NCI-H345 treated with DMSO at 0.1 percent for 48 hours (cell line): ENCODE measurements around the gene EML2.
"Not testable (repeated sequence)": the region's sequence is repeated elsewhere in the genome, so short reads cannot be mapped to it uniquely, and the experiment has no call there.

Source experiments
- DNase-seq: peaks from one replicate; lab custom pipeline; 2025; ENCODE audit not compliant: unreplicated experiment; lab: John Stamatoyannopoulos, UW

Gene EML2

DNA sequence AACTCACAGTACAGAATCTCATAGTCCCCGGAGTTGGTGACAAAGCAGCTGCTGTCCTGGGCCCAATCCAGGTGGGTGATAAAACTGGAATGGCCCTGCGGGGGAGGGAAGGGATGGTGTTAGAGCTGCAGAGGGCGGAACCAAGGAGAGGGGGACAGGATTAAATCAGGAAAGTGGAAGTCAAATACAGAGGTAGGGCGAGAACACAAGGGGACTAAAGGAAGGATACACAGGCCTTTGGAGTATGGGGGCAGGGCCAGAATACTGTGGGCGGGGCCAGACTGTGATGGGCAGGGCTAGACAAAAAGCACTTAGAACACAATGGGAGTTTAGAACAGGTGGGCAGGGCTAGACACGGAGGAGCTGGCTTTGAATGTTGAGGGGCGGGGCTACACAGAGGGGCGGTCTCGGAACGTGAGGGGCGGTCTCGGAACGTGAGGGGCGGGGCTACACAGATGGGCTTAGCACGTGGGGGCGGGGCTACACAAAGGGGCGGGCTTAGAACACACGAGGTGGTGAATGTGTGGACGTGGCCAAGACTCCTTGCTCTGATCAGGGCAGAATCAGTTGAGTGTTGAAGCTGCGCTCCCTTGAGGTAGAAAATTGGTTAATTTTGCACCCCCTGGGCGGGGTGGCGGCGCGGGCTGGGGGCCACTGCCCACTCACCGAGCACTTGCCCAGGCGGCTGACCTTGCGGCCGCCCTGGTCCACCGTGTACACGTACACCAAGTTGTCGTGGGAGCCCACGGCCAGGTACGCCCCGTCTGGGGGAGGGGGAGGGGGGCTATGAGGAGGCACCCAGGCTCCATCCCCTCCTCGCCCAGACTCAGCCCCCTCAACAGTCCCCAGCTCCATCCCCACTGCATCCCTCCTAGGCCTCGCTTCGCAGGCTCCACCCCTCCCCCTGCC is 23.1 kb downstream of the EML2 start:
- DNase-seq = no peak

DNA sequence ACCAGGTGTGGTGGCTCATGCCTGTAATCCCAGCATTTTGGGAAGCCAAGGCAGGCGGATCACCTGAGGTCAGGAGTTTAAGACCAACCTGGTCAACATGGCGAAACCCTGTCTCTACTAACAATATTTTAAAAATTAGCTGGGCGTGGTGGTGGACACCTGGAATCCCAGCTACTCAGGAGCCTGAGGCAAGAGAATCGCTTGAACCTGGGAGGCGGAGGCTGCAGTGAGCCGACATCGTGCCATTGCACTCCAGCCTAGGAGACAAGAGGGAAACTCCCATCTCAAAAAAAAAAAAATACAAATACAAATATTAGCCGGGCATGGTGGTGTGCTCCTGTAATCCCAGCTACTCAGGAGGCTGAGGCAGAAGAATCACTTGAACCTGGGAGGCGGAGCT is 24.1 kb downstream of the EML2 start:
- not testable (repeated sequence) for DNase-seq

DNA sequence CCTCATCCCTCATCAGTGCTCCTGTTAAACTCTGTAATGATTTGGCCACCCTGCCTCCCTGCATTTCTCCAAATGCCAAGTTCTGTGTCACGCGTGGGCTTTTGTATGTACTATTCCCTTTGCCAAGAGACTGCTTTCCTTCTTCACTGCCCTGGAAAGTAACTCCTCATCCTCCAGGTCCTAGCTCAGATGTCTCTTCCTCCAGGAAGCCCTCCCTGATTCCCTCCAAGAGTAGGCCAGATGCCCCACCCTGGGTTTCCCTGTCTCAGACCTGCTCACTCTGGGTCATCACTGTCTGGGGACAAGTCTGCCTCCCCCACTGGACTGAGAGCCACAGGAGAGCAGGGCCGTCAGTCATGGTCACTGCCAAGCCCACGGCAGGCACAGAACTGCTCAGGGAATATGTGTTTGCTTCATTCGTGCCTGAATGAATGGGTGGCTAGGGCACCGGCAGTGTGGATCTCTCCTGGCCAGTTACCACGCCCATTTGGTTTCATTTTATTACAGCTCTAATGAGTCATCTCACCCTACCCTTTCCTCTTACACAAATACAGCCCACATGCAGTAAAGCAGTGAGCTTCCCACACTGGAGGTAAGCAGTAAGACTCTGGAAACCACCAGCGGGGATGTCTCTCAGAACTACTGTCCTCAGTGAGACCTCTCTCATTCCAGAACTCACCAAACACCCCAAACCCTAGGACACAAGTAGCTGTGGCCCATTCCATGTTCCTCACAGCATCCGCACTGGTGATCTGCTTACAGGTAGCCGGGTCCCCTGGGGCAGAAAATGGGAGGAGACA is 25.1 kb downstream of the EML2 start:
- no peak for DNase-seq

DNA sequence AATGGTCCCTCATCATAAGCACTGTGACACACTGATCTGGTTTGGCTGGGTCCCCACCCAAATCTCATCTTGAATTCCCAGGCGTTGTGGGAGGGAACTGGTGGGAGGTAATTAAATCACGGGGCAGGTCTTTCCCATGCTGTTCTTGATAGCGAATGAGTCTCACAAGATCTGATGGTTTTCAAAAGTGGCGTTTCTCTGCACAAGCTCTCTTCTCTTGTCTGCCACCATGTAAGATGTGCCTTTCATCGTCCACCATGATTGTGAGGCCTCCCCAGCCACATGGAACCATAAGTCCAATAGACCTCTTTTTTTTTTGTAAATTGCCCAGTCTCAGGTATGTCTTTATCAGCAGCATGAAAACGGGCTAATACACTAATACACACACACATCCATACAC is 30.2 kb downstream of the EML2 start:
- no peak for DNase-seq

DNA sequence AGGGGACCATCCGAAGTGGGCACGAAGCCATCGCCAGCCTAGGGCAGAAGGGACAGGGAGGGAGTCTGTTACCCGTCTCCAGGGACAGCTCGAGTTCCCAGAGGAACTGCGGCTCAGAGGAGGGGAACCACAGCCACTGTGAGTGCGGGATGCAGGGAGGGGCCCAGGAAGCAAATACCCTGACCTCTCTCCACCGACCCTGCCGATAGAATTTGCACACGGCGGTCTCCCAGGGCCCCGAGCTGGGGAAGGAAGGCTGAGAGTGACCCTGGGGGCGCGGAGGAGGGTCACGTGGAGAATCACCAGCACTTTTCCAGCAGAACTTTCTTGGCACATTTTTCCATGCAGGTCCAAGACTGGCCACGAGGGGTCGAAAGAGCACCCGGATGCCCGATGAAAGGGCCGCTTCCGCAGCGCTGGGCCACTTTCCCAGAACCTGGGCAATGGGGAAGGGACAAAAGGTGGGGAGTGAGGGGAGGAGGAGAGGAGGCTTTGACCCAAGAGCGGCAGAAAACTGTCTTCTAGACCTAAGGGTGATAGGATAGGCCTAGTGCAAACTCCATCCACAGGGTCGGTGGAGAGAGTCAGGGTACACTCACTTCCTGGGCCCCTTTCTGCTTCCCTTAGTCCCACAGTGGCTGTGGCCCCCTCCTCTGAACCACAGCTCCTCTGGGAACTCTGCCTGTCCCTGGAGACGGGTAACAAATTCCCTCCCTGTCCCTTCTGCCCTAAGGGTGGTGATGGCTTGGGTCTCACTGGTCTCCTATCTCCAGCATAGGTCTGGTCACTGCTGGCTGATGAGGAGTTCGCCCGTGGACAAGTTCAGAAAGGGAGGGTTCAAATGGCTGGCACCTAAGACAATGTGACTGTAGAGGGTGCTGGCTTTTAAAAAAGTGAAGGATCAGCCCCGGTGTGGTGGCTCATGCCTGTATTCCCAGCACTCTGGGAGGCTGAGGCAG is 31.8 kb downstream of the EML2 start:
- DNase-seq = peak; percentile 5

DNA sequence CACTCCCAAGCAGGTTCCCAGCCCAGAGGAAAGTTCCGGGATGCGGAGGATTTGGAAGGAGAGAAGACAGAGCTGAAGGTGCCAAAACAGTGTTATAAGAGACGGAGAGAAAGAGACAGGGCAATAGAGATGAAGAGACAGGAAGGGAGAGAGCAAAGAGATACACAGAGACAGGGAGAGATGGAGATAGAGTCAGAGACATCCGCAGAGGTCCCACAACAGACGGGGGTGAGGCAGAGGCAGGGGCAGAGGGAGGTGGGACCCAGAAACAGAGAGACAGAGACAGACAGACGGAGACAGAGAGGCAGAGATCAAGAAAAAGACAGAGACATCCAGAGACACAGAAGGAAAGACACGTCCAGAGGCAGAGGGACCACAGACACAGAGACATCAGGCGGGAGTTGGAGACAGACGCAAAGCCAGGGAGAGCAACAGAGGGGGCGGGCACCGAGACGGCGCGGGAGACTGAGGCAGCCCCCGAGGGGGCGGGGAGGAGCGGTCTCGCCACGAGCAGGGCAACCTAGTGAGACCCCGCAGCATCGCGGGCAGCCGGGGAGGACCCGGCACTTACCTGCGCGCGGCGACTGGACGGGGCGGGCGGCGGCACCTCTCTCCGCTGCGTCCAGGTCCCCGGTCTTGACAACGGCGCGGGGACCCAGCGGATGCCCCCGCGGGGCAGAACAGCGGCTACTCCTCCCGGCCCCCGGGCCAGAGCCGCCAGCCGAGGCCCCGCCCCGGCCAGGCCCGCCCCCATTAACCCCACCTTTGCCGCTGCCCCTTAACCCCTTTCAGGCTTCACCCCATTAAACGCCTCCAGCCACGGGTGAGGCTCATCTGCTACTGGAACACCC is 37.4 kb downstream of the EML2 start, which contains the start of gene GPR4:
Gene GPR4 (minus strand): TSS at position 689 of the 851 bp plus-strand sequence. CDS start 10,346 bp downstream, outside the sequence.
- DNase-seq = no peak

DNA sequence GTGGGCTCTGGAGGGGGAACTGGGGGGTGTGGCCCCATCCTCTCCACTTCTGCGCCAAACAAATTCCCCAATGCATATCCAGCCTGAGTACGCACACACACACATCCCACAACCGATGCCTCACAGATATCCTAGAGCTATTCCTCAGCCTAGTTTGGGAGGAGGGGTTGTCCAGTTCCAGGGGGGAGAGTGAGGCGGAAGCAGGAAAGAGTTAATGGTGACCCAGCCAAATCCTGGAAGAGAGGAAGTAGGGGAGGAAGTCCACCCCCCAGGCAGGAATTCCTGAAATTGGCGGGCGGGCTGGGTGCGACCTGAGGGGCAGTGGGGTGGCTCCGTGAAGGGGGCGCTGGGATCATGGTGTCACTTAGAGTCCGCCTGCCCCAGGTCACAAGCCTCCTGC is 38.1 kb downstream of the EML2 start:
- no peak for DNase-seq

DNA sequence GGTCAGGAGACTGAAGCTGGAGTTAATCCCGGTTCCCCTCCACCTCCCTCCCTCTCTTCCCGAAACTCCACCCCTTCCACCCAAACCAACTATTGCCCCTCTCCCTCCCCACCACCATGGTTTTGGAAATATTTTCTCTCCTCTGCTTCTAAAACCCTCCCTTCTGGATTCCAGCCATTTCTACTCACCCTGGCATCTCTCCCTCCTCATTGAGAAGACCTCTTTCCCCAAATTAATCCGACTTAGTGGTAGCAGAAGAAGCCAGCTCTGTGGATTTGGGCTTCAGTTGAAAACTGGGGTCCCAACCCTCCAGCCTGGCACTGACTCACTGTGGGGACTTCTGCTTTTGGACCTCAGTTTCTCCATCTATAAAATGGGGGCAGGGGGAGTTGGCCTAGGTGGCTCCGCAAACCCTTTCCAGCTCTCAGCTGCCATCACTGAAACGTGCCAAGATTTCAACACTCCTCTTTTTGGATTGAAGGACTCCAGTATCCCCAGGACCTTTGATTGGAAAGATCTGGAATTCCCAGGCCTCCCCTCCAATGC is 38.8 kb downstream of the EML2 start:
- no peak for DNase-seq

DNA sequence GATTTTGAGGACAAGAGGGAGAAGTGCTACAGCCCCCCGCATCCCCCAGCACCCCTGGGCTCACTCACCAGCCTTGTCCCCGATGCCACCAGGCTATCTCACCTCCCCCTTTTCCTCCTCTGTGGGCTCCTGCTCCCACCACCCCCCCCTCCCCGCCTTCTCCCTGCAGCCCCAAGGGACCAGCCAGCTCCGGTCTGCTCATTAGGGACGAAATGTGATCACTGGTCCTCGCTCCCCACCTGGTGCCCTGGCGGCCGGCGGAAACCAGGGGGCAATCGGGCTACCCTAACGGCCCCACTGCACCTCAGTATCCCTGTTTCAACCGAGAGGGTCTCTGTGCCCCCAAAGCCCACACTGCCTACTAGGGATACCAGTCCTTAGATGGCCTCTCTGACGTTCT is 39.9 kb downstream of the EML2 start:
- no peak for DNase-seq

DNA sequence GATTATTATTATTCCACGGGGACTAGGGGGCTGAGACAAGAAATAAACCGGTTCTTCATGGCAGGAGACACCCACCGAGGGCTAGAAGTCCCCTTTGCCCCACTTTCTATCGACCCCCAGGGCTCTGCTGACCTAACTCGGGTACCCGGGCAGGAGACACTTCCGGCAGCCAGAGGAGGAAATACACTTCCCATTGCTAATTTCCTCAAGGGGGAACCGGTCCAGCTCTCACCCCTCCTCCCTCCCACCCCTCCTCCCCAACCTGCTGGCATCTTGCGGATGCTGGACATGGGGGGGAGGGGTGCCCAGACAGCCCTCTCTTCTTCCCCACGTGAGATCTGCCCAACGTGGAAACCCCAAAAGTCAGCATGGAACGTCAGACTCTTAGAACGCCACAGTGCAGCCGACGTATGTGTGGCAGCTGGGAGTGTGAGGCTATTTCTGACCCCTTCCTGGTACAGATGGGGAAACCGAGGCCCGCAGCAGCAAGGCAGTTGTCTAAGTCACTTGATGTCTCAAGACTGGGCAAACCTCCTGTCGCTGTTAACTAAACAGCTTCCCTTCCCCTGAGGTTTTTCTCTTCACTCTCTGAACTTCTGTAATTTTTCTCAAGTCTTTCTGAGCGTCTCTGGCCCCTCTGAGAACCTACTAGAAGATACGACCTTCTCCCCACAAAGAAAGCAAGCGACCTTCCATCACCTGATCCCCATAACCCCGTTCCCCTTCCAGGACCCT is 40.8 kb downstream of the EML2 start:
- DNase-seq = no peak

DNA sequence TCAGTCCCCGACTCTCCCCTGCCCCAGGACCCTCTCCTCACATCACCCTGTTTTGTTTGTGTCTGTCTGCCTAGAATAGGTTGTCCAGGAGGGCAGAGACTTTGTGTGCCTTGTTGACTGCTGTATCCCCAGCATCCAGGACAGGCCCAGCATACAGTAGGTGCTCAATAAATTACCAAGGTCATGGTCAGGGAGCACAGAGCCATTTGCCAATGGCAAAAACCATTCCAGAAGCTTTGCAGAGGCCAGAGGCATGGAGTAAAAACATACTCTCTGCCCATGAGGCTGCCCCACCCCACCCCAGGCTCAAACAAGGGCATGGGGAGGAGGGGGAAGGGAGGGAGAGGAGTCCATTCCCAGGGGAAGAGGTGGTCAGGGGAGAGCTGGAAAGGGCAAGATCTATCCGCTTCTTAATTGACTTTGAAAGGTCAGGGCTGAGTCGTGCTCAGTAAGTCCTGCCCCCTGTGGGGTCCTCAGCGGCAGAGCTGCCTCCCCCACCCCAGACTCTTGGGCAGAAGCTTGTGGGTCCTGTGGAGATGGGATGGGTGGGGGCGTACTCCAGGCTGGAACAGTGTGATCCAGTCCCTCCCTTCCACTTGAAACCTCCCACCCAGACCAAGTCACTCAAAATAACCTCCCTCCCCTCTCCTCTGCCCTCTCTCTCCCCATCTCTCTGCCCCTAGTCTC is 41.6 kb downstream of the EML2 start:
- no peak for DNase-seq

DNA sequence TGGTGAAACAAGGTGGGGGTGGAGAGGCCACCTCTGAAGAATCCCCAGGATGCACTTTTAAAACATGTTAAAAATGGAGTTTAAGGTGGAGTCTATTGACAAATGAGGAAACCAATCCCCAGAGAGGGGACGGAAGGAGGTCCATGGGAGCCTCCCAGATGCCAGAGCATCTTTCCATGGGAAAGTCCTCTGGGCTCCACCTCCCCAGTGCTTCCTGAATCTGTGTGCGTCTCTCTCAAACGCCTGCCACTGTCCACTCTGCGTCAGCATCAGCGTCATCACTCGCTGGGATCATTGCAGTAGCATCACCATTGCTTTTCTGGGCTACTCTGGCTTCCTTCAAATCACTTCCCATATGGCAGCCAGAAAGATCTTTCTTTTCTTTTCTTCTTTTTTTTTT is 43.4 kb downstream of the EML2 start:
- no peak for DNase-seq

DNA sequence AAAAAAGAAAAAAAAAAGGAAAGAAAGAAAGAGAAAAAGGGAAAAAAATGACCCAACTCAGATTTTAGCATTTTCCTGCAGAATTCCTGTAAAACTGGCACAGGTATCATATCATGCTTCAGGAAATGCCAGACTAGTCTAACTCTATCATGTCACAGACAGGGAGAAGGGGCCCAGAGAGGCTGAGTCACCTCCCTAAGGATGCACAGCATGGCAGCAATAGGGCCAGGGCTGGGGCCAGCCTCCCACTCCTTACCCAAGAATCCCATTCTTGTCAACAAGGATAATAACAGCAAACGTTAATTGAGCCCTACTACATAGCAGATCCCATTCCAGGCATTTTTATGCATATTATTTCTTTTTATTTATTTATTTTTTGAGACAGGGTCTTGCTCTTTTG is 45.7 kb downstream of the EML2 start:
- DNase-seq = no peak

DNA sequence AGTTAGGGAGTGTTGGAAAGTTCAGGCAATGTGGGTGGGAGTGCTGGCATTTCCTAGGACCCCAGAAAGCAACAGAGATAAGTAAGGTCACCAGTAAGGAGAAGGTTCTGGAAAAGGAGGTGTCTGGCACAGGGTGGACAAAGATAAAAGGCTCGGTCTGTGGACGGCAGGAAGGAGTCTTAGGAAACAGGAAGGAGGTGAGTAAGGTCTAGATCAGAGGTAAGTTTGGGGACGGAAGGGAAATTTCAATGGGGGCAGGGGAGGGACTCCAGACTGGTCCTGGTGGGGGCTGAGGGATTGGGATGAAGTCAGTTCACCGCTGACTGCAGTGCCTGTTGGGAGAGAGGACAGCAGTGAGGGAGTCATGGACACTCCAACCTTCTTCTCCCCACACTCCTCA is 46.8 kb downstream of the EML2 start:
- DNase-seq = no peak

DNA sequence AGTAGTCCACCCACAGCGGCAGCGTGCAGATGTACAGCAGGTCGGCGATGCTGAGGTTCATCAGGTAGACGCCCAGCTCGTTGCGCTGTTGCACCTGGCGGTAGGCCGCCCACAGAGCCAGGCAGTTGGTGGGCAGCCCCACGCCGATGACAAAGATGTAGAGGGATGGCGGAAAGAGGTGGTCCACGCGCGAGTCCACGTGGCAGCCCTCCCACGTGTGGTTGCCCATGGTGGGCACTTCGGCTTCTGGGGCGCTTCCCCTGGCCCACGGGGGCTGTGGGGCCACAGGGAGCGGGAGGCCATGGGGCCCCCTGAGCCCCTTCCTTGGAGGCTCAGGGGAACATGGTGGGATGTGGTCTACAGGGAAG is 47.6 kb downstream of the EML2 start:
- DNase-seq = no peak

DNA sequence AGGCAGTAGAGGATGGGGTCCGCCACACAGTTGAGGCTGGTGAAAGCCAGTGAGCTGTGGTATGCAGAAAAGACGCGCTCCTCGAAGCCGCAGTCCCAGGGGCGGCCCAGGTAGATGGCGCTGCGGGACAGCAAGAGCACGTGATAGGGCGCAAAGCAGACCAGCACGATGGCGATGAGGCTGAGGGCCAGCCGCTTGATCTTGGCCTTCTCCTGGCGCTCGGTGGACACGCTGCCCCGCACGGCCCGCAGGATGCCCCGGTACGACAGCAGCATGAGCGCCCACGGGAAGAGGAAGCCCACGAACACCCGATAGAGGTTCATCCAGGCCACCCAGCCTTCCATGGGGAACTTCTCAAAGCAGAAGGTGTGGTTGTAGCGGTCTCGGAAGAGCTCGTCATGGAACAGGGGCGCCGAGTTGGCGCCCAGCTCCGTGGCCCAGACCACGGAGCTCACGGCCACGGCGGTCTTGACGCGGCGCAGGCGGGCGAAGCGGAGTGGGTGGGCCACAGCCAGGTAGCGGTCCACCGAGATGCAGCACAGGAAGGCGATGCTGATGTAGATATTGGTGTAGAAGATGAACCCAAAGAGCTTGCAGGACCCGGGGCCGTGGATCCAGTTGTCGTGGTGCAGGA is 48.1 kb downstream of the EML2 start:
- no peak for DNase-seq

DNA sequence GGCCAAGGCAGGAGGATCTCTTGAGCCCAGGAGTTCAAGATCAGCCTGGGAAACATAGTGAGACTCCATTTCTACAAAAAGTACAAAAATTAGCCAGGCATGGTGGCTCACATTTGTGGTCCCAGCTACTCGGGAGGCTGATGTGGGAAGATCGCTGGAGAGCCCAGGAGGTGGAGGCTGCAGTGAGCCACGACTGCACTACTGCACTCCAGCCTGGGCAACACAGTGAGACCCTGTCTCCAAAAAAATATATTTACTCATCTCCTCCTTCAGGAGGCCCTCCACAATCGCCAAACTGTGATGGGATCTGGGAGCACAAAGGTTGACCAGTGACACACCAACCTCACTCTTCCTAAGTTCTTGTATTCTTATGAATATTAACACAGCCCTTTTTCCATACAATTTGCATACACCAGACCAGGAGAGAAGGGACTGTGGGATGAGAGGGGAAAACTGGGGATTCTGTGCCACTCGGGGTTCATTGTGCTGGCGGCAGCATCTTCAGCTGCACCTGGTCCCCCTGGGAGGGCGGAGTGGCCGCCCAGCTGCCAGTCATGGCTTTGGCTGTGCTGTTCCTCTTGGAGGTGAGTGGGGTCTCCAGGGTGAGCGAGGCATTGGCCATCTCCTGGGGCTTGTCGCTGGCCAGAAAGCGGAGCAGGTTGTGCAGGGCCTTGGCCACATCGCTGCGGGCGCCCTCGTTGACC is 48.7 kb downstream of the EML2 start:
- no peak for DNase-seq

DNA sequence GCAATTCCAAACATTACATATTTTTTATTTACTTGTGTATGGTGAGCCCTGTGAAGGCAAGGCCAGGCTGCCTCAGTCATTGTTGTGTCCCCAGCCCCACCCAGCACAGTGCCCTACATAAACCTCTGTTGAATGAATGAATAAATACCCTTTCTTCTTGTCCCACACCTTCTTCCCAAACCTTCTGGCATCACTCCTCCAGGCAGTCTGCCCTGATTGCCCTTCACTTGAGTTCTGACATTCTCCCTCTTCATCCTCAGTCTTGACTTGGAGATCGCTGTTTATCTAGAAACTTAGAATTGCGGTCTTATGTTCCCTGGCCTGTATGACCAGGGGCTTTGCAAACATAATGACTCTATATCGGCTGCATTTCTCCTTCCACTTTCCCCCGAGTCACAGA is 49.4 kb downstream of the EML2 start:
- DNase-seq = no peak
